Esophagus muscularis mucosa (tissue), 3 donors: ENCODE measurements around the gene CYP39A1.

Experiments used
- POLR2AphosphoS5 ChIP-seq, 2 donors: sonication (generic); formaldehyde crosslinking; IDR thresholded peaks; one replicate each; pipeline ENCODE4 v1.6.1; 2017; ENCODE audit warnings: antibody characterized with exemption in 2 of 2
- TF ChIP-seq, protein P1 (sequence below), 3 experiments: fragments of 200-600 bp in 2 of 3; fragments of 450-650 bp in 1 of 3; sonication (generic) in 2 of 3; IDR thresholded peaks; one replicate each; pipeline ENCODE4 v1.5.1; 2017 to 2019; ENCODE audit warnings: antibody characterized with exemption in 3 of 3, mild to moderate bottlenecking in 2 of 3, moderate library complexity in 1 of 3

DNA sequence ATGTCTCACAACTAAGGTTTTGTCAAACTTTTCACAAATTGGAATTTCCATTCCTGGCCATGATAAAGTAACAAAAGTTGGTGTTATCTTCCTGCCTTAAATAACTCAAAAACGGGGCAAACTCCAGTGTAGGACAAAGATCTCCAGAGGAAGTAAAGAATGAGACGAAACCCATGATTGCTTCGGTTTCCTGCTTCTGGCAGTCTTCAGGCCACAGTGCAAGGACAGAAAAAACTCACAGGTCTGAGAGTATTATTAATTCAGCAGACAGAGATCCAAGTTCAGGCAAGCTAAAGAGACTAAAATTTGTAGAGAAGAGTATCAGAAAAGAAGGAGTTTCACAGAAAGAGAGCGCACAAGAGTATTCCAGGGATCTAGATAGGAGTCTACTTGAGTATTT, 96.6 kb downstream of the CYP39A1 start:
- TF ChIP-seq, protein P1, sequence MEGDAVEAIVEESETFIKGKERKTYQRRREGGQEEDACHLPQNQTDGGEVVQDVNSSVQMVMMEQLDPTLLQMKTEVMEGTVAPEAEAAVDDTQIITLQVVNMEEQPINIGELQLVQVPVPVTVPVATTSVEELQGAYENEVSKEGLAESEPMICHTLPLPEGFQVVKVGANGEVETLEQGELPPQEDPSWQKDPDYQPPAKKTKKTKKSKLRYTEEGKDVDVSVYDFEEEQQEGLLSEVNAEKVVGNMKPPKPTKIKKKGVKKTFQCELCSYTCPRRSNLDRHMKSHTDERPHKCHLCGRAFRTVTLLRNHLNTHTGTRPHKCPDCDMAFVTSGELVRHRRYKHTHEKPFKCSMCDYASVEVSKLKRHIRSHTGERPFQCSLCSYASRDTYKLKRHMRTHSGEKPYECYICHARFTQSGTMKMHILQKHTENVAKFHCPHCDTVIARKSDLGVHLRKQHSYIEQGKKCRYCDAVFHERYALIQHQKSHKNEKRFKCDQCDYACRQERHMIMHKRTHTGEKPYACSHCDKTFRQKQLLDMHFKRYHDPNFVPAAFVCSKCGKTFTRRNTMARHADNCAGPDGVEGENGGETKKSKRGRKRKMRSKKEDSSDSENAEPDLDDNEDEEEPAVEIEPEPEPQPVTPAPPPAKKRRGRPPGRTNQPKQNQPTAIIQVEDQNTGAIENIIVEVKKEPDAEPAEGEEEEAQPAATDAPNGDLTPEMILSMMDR (IDR thresholded peaks at IDR 0.05): no peak
- no peak for TF ChIP-seq POLR2AphosphoS5 (IDR thresholded peaks at IDR 0.05)
